H9 (cell line): ENCODE data around the gene CHMP4A. TPM values are rescaled to one million over a fixed set of nuclear protein-coding genes. Genes with fewer than 3 reads are reported as not detected.

Source experiments
- DNase-seq: peaks from one replicate; pipeline ENCODE4 v3.0.0-alpha.2; 2017
- H2AFZ ChIP-seq: one replicate; pipeline ENCODE4 v1.6.1; 2013; ENCODE audit warnings: mild to moderate bottlenecking, low read length, control low read depth, moderate library complexity
- H2AK5ac ChIP-seq: 2 replicates; pipeline ENCODE4 v1.6.1; 2013; ENCODE audit warnings: low read length, control low read depth, mixed read lengths; ENCODE audit not compliant: insufficient read length
- H2BK120ac ChIP-seq: one replicate; pipeline ENCODE4 v1.6.1; 2013; ENCODE audit warnings: low read depth, mild to moderate bottlenecking, low read length, control low read depth, inconsistent platforms; ENCODE audit not compliant: poor library complexity, severe bottlenecking
- H2BK12ac ChIP-seq: 2 replicates; pipeline ENCODE4 v1.6.1; 2013; ENCODE audit warnings: low read length, control low read depth, mixed read lengths, low read depth; ENCODE audit not compliant: insufficient read length
- H2BK15ac ChIP-seq: 2 replicates; pipeline ENCODE4 v1.6.1; 2013; ENCODE audit warnings: low read depth, low read length, control low read depth
- H2BK20ac ChIP-seq: one replicate; pipeline ENCODE4 v1.6.1; 2013; ENCODE audit warnings: low read depth, mild to moderate bottlenecking, low read length, control low read depth, inconsistent platforms; ENCODE audit not compliant: poor library complexity, severe bottlenecking
- H2BK5ac ChIP-seq: 2 replicates; pipeline ENCODE4 v1.6.1; 2013; ENCODE audit warnings: low read length, control low read depth, mixed read lengths; ENCODE audit not compliant: insufficient read length
- H3K14ac ChIP-seq: 2 replicates; pipeline ENCODE4 v1.6.1; 2013; ENCODE audit warnings: low read length, control low read depth; ENCODE audit not compliant: insufficient read depth
- H3K18ac ChIP-seq: 2 replicates; pipeline ENCODE4 v1.6.1; 2013; ENCODE audit warnings: low read depth, mild to moderate bottlenecking, mixed read lengths, low read length, control low read depth; ENCODE audit not compliant: insufficient read length
- H3K23ac ChIP-seq: 2 replicates; pipeline ENCODE4 v1.6.1; 2013; ENCODE audit warnings: low read length, control low read depth, mixed read lengths, low read depth; ENCODE audit not compliant: insufficient read length
- H3K23me2 ChIP-seq: 2 replicates; pipeline ENCODE4 v1.6.1; 2013; ENCODE audit warnings: low read depth, mild to moderate bottlenecking, mixed read lengths, low read length, control low read depth; ENCODE audit not compliant: insufficient read length, poor library complexity, severe bottlenecking
- H3K27ac ChIP-seq: 2 replicates; pipeline ENCODE4 v1.5.1; 2013; ENCODE audit warnings: low read length, control low read depth, mixed read lengths, low read depth; ENCODE audit not compliant: insufficient read length
- H3K27me3 ChIP-seq: 2 replicates; pipeline ENCODE4 v1.6.1; 2013; ENCODE audit warnings: low read length, control low read depth, inconsistent platforms; ENCODE audit not compliant: insufficient read depth
- H3K4ac ChIP-seq: 2 replicates; pipeline ENCODE4 v1.6.1; 2013; ENCODE audit warnings: low read depth, mild to moderate bottlenecking, control low read depth, inconsistent platforms, low read length, moderate library complexity
- H3K4me1 ChIP-seq: 2 replicates; pipeline ENCODE4 v1.6.1; 2013; ENCODE audit warnings: low read length, control low read depth, inconsistent platforms; ENCODE audit not compliant: insufficient read depth
- H3K4me2 ChIP-seq: 2 replicates; pipeline ENCODE4 v1.6.1; 2013; ENCODE audit warnings: low read length, control low read depth, mixed read lengths; ENCODE audit not compliant: insufficient read length, insufficient read depth
- H3K56ac ChIP-seq: 2 replicates; pipeline ENCODE4 v1.6.1; 2013; ENCODE audit warnings: low read depth, mild to moderate bottlenecking, mixed read lengths, low read length, control low read depth; ENCODE audit not compliant: insufficient read length
- H3K79me1 ChIP-seq: 2 replicates; pipeline ENCODE4 v1.6.1; 2013; ENCODE audit warnings: low read depth, mild to moderate bottlenecking, moderate library complexity, low read length, control low read depth, inconsistent platforms; ENCODE audit not compliant: insufficient read depth, poor library complexity, severe bottlenecking
- H3K79me2 ChIP-seq: 2 replicates; pipeline ENCODE4 v1.6.1; 2013; ENCODE audit warnings: low read length, control low read depth, inconsistent platforms; ENCODE audit not compliant: insufficient read depth
- H3K9ac ChIP-seq: 2 replicates; pipeline ENCODE4 v1.6.1; 2013; ENCODE audit warnings: low read length, control low read depth, mixed read lengths; ENCODE audit not compliant: insufficient read length; ENCODE audit errors: extremely low read depth
- H3K9me3 ChIP-seq: one replicate; pipeline ENCODE4 v1.6.1; 2013; ENCODE audit warnings: low read depth, low read length, inconsistent platforms; ENCODE audit not compliant: control insufficient read depth
- H3T11ph ChIP-seq: one replicate; pipeline ENCODE4 v1.6.1; 2013; ENCODE audit warnings: mild to moderate bottlenecking, low read length, control low read depth, inconsistent platforms
- H4K20me1 ChIP-seq: one replicate; pipeline ENCODE4 v1.6.1; 2013; ENCODE audit not compliant: control insufficient read depth, insufficient read length, insufficient read depth
- H4K5ac ChIP-seq: 2 replicates; pipeline ENCODE4 v1.6.1; 2013; ENCODE audit warnings: low read depth, mild to moderate bottlenecking, mixed read lengths, low read length, control low read depth; ENCODE audit not compliant: insufficient read length
- H4K8ac ChIP-seq: replicated peaks from 2 replicates; pipeline ENCODE4 v1.6.1; 2013; ENCODE audit warnings: low read length, control low read depth, mixed read lengths, low read depth; ENCODE audit not compliant: insufficient read length
- H4K91ac ChIP-seq: 2 replicates; pipeline ENCODE4 v1.6.1; 2013; ENCODE audit warnings: low read depth, mild to moderate bottlenecking, moderate library complexity, mixed read lengths, low read length, control low read depth; ENCODE audit not compliant: insufficient read length
- H3K27ac Mint-ChIP-seq, 3 experiments: 2 replicates in 2 of 3; 3 replicates in 1 of 3; pipeline ENCODE4 v1.8.0; 2020 to 2021; ENCODE audit warnings: mixed read lengths in 3 of 3, mild to moderate bottlenecking in 1 of 3, moderate library complexity in 1 of 3
- H3K27me3 Mint-ChIP-seq: 2 replicates; pipeline ENCODE4 v1.8.0; 2021; ENCODE audit warnings: low read depth, mild to moderate bottlenecking, moderate library complexity, mixed read lengths
- H3K36me3 Mint-ChIP-seq, 3 experiments: 2 replicates in 2 of 3; 3 replicates in 1 of 3; pipeline ENCODE4 v1.8.0; 2020 to 2021; ENCODE audit warnings: low read depth in 3 of 3, mixed read lengths in 3 of 3; ENCODE audit not compliant: insufficient read depth in 1 of 3
- H3K4me1 Mint-ChIP-seq, 2 experiments: 2 replicates each; pipeline ENCODE4 v1.8.0; 2020; ENCODE audit warnings: mixed read lengths in 2 of 2
- H3K4me3 Mint-ChIP-seq, 2 experiments: 2 replicates in 1 of 2; 3 replicates in 1 of 2; pipeline ENCODE4 v1.8.0; 2020 to 2021; ENCODE audit warnings: mild to moderate bottlenecking in 2 of 2, mixed read lengths in 2 of 2, moderate library complexity in 1 of 2
- H3K9me3 Mint-ChIP-seq, 2 experiments: 2 replicates in 1 of 2; 3 replicates in 1 of 2; pipeline ENCODE4 v1.8.0; 2020; ENCODE audit warnings: mild to moderate bottlenecking in 2 of 2, mixed read lengths in 2 of 2, moderate library complexity in 1 of 2
- WGBS: extraction: QIAGEN DNeasy Blood & Tissue Kit; methylation state at CpG from one replicate; pipeline ENCODE4 v1.1.7; 2013; ENCODE audit warnings: missing lambda C conversion rate, low lambda C conversion rate, mixed read lengths; ENCODE audit not compliant: insufficient read length; ENCODE audit errors: extremely low coverage; 5-methylcytosine and 5-hydroxymethylcytosine counted together
- total RNA-seq: library from RNA; stranded (reverse); gene quantifications from 2 replicates; pipeline ENCODE4 v1.2.1, GENCODE V29; 2021
- TF ChIP-seq, protein P1 (sequence below): fragments of 200-600 bp; sonication (generic); conservative IDR thresholded peaks from 3 replicates; pipeline ENCODE4 v1.8.0; 2021; ENCODE audit warnings: antibody characterized with exemption, mild to moderate bottlenecking

Gene CHMP4A
- total RNA-seq, 1 experiment from 2014 or later: 46.2 TPM

DNA sequence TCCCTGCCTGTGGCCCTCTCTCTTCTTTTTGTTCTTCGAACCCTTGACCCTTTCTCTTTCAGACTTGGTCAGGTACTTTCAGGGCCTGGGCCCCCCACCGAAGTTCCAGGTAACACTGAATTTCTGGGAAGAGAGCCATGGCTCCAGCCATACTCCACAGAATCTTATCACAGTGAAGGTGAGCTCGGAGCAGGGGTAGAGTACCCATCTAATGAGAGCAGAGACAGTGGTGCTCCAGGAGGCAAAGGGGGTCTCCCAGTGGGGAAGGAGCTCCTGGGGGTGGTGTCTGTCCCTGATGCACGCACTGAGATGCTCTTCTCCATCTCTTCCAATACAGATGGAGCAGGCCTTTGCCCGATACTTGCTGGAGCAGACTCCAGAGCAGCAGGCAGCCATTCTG is 47.5 kb downstream of the CHMP4A start:
- no peaks in the 10 kb centered on the region for H3K9me3 Mint-ChIP-seq
- H3K27ac ChIP-seq: no peak overlapping the region
- H3K18ac ChIP-seq: no peak overlapping the region

More for the DNA sequence above, 47.5 kb downstream of the CHMP4A start:
- no peak overlapping the region for H2BK20ac ChIP-seq
- no peaks in the 10 kb centered on the region for H3K9me3 ChIP-seq
- H4K91ac ChIP-seq: no peak overlapping the region
- no peak overlapping the region for H2BK5ac ChIP-seq
- H2BK120ac ChIP-seq: no peak overlapping the region
- no peaks in the 10 kb centered on the region for H3K79me2 ChIP-seq
- H3K9ac ChIP-seq: no peak overlapping the region
- no peak overlapping the region for H4K5ac ChIP-seq
- Mint-ChIP-seq H3K27ac (no peak overlapping the region; a peak in 1 of 7 replicates), H3K27me3 (no peaks in the 10 kb centered on the region; the same call in 1 of the 2 replicates), H3K4me1 (peaks cover 10 to 12% of the 10 kb centered on the region in 2 experiments), H3K36me3 (peaks cover 7 to 42% (median 26%) of the 10 kb centered on the region in 3 experiments), H3K4me3 (no peak overlapping the region)
- H3K23ac ChIP-seq: no peak overlapping the region
- no peaks in the 10 kb centered on the region for H3K4me1 ChIP-seq
- H2AK5ac ChIP-seq: no peak overlapping the region
- WGBS: no CpG with 5 or more reads among the region's 5 CpGs
- H4K8ac ChIP-seq: no peak overlapping the region
- H3K14ac ChIP-seq: no peak overlapping the region
- no peaks in the 10 kb centered on the region for H3K79me1 ChIP-seq
- H2BK15ac ChIP-seq: no peak overlapping the region
- no peak overlapping the region for H2AFZ ChIP-seq
- no peak overlapping the region for H3K4me2 ChIP-seq
- no peak overlapping the region for H3K56ac ChIP-seq
- H3K23me2 ChIP-seq: no peaks in the 10 kb centered on the region
- H4K20me1 ChIP-seq: no peaks in the 10 kb centered on the region
- H3T11ph ChIP-seq: no peak overlapping the region
- TF ChIP-seq, protein P1, sequence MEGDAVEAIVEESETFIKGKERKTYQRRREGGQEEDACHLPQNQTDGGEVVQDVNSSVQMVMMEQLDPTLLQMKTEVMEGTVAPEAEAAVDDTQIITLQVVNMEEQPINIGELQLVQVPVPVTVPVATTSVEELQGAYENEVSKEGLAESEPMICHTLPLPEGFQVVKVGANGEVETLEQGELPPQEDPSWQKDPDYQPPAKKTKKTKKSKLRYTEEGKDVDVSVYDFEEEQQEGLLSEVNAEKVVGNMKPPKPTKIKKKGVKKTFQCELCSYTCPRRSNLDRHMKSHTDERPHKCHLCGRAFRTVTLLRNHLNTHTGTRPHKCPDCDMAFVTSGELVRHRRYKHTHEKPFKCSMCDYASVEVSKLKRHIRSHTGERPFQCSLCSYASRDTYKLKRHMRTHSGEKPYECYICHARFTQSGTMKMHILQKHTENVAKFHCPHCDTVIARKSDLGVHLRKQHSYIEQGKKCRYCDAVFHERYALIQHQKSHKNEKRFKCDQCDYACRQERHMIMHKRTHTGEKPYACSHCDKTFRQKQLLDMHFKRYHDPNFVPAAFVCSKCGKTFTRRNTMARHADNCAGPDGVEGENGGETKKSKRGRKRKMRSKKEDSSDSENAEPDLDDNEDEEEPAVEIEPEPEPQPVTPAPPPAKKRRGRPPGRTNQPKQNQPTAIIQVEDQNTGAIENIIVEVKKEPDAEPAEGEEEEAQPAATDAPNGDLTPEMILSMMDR: no peak
- no peak for DNase-seq
- H2BK12ac ChIP-seq: no peak overlapping the region
- H3K27me3 ChIP-seq: no peaks in the 10 kb centered on the region
- H3K4ac ChIP-seq: no peak overlapping the region
